Stimulated activated CD8-positive, alpha-beta memory T cell treated with anti-CD3 and anti-CD28 coated beads, Interleukin-7, amount 100 ng/mL, for 1 hour (primary cell): ENCODE measurements around the gene KIF22.
A peak's percentile ranks its signal among the peaks of the same experiment; 100 is the strongest.

ENCODE experiments used
- DNase-seq, 2 donors: peaks; one replicate each; pipeline ENCODE4 v3.0.0-alpha.2; 2020; ENCODE audit warnings: low read depth in 2 of 2

Gene KIF22

GRCh38 chr16:29804020-29804419, 13.5 kb downstream of the KIF22 start:
- DNase-seq: no peak

GRCh38 chr16:29804455-29805231, 14.1 kb downstream of the KIF22 start:
- DNase-seq: no peak

GRCh38 chr16:29805232-29806098, 14.9 kb downstream of the KIF22 start:
- DNase-seq: peak; percentile 94 to 95

- DNase-seq: peak in 1 of 2 donors; percentile 51
These were observed 15.6 kb downstream of the KIF22 start, which contains the start of gene MAZ for GRCh38 chr16:29806099-29806579. Gene MAZ (plus strand): TSS chr16:29806529. CDS start chr16:29806702, 173 bp downstream.

- no peak for DNase-seq
These were observed 16.3 kb downstream of the KIF22 start for GRCh38 chr16:29806641-29807425.

- peak; percentile 64 to 66 for DNase-seq
These were observed 17.1 kb downstream of the KIF22 start for GRCh38 chr16:29807426-29808218.

- no peak for DNase-seq
These were observed 17.8 kb downstream of the KIF22 start for GRCh38 chr16:29808219-29808900.

- DNase-seq: no peak
These were observed 18.6 kb downstream of the KIF22 start for GRCh38 chr16:29809031-29809747.

GRCh38 chr16:29809850-29810698, 19.5 kb downstream of the KIF22 start:
- no peak for DNase-seq

GRCh38 chr16:29810699-29811169, 20.2 kb downstream of the KIF22 start:
- DNase-seq: no peak

GRCh38 chr16:29811170-29811895, 20.8 kb downstream of the KIF22 start:
- no peak for DNase-seq

GRCh38 chr16:29811896-29812665, 21.5 kb downstream of the KIF22 start, which contains the start of gene PRRT2:
Gene PRRT2 (plus strand): TSS chr16:29812193. CDS start chr16:29813055, 862 bp downstream.
- DNase-seq: no peak

GRCh38 chr16:29812754-29813643, 22.4 kb downstream of the KIF22 start:
- no peak for DNase-seq

GRCh38 chr16:29813644-29814562, 23.4 kb downstream of the KIF22 start:
- no peak for DNase-seq

GRCh38 chr16:29814592-29814991, 24.0 kb downstream of the KIF22 start:
- no peak for DNase-seq
